SH-SY5Y (cell line): ENCODE measurements around the gene MYO10.

Experiments
- GATA2 ChIP-seq: IDR thresholded peaks from 2 replicates; pipeline ENCODE4 v1.6.1; 2011; ENCODE audit warnings: mild to moderate bottlenecking, low read depth, low read length
- GATA3 ChIP-seq: IDR thresholded peaks from 2 replicates; pipeline ENCODE4 v1.6.1; 2011; ENCODE audit warnings: low read depth, mild to moderate bottlenecking, low read length, moderate library complexity

MYO10 gene

DNA sequence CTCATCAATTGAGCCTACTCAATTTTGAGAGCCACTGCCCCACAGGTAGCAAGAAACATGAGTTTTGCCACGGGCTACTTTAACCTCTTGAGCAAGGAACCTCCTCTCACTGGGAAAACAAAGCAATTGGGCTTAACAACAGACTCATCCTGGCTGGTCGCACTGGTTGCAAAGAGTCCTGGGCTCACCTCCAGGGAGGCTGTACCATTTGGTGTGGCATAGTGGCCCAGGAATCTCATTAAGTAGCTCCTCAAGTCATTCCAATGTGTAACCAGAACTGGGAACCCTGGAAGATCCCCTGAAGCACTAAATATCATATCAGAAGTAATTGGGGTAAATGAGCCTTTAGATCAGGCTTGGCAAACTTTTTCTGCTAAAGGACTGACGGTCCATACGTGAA, 78.5 kb downstream of the MYO10 start:
- TF ChIP-seq GATA2: no peak
- no peak for TF ChIP-seq GATA3

DNA sequence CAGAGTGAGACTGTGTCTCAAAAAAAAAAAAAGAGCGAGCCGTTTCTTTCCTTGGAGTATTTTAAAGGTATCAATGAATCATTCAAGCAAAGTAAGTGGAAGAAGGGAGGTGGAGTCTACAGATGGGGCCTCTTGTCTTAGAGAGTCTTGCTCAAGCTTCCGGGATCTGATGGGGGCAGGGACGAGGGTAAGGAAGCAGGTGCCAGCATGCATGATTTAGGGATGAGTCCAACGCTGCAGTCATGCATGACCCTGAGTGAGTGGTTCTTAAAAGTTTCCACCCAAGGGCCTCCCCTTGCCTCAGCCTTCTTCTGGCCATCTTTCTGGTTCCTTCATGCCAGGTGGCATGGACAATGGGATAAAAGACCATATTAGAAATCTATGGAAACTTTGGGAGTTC, 79.6 kb downstream of the MYO10 start:
- TF ChIP-seq GATA2 (no peak), GATA3 (no peak)

DNA sequence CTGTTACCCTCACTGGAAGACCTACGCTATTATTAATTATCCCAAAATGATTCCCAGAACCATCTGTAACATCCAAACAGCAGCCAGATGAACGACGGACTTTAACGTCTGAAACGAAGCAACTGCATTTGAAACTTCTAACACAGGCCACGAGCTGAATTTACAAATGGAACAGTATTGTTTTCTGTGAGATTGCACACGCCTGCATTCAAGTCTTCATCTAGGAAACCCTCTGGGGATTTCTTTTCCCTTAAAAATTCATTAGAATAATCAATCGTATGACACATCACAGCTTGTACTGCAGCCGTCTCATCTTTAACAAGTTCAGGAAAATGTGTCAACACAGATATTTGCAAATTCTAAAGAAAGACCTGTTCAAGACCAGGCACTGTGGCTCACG, 80.2 kb downstream of the MYO10 start:
- TF ChIP-seq GATA2 (no peak), GATA3 (no peak)

DNA sequence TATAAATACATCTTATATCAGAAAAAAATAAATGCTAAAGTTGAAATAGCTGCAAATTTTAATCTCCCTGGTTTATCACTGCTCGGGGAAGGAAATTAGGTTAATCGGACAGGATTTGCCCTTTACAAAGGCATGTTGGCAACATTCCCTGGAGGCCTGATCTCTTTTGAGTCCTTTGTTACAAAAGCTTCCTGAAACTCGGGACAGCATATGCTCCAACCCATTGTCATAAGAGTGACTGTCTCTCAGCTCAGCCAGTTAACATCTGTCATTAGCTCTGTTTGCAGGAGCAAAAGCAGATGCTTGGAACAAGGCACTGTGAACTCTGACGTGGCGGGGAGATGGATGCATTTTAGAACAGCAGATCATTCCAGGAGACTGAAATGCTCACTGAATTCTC, 80.6 kb downstream of the MYO10 start:
- TF ChIP-seq GATA3: peak; percentile 70
- peak; percentile 82 for TF ChIP-seq GATA2

DNA sequence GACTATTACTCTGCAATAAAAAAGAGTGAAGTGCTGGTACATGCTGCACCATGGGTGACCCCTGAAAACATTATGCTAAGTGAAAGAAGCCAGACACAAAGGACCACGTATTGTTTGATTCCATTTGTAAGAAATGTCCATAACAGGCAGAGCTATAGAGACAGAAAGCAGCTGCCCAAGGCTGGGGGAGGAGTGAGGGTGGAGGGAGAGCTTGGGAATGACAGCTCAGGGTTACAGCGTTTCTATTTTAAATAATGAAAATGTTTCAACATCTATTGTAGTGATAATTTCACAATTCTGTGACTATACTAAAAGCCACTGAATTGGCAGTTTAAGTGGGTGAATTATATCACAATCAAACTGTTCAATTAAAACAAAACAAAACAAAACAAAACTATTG, 81.7 kb downstream of the MYO10 start:
- TF ChIP-seq GATA3 (no peak), GATA2 (no peak)

DNA sequence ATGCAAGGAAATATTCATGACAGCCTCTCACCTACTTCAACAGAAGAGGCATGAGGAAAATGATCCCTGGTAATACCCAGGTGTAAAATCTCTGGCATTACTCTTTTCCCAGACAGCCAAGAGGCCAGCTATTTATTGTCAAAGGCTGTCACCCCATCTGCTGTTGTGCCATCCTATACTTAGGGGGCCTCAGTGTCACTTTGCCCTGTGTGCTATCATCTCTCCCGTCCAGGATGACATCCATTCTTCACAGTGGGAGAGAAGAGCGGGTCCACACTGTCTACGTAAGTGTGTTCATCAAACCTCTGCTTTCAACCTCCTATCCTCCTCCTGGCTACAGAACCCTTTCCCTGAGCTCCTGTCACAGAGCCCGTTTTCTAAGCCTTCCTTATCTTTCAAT, 82.6 kb downstream of the MYO10 start:
- TF ChIP-seq GATA2: no peak
- no peak for TF ChIP-seq GATA3

DNA sequence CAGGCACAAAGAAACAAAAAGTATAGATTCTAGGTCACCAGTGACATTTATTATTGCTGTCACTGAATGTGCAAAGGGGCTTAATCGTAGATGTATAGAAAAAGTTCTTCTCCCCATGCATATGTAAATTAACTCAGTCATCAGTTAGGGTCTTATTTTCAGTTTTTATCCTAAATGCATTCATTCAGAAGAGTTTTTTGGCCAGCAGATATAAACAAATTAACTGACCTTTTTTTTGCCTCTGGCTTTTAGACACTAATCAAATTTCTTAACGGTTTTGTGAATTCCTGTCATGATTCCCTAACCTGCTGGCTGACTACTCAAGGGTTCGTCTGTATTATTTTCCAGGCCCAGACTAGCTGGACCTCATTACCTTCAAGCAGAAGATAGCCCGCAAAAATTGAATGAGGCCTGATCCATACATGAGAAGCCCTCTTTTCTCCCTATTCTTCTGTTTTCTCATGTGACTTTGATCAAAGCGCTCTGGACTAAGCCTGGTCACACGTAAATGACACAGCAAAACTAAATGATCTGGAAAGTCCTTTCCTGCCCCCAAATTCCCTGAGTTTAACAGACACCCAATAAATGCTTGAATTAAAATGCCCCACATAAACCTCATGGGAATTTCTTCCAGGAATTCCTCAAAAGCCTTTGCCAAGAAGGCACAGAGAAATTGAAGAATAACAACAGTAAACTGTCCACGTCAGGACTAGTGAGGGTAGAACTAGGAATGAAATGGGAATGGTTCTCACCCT, 83.7 kb downstream of the MYO10 start:
- TF ChIP-seq GATA2: no peak
- TF ChIP-seq GATA3: no peak

DNA sequence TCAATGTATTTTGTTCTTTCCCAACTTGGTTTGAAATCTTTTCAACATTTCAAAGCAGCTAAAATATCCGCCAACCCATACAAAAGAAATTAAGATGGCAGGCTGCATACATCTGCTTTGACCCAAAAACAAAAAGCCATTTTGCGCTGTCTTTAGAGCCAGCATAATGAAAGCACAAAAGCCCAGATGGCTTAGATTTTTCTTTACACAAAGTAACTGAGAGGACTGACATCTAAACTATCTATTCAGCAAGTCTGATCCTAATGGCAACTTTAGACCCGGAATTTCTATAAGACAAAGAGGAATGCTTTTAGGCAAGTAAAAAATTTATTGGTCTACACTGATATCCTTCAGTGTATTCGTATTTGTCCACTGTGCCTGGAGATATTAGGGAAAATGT, 86.3 kb downstream of the MYO10 start:
- no peak for TF ChIP-seq GATA2
- no peak for TF ChIP-seq GATA3

DNA sequence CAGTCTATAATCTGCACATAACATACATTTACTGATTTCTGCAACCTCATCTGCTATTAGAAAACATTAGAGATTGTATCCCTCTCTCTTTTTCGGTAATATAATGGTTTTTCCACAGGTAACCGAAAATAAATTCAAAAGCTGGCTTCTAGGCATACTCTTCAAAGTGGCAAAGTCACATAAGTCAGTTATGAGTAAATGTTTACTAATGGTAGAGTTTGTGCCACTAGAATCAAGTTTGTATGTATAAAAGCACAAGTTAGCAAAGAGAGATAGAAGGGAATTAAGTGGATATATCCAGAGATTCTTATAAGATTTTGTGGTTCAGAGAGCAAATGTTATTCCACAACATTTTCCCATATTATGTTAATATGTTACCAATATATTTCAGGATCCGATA, 86.9 kb downstream of the MYO10 start:
- TF ChIP-seq GATA3 (no peak), GATA2 (no peak)

DNA sequence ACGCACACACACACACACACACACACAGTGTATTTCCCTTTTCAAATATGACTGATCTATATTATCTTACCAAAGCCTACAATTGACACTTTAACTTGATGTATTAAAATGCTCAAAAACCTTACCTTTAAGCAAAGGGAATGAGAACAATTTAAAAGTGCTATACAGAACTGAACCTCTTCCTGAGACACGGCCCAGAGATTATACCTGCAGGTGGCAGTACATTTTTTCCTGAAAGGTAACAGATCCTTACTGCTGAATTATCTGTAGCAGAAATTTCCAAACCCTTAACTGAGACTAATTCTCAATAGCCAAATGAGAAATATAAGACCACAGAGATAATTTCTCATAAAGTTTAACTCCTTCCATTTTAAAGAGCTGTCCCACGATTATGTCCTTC, 91.1 kb downstream of the MYO10 start:
- no peak for TF ChIP-seq GATA3

DNA sequence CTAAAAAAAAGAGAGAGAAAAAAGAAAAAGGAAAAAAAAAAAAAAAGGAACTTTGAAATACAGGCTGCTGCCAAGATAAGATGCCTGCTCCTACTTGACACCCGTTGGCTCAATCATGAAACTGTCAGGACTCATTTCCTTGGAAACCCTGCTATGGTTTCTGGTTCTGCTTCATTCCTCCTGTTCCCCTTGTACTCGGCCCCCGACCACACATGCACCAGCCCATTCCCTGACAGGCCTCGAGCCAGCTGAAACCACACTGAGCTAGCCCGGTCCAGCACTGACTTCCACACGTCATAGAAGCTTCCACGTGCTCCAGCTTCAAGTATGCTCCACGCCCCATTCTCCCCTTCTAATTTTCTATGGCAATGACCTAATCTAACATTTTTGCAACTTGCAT, 93.2 kb downstream of the MYO10 start:
- no peak for TF ChIP-seq GATA2

DNA sequence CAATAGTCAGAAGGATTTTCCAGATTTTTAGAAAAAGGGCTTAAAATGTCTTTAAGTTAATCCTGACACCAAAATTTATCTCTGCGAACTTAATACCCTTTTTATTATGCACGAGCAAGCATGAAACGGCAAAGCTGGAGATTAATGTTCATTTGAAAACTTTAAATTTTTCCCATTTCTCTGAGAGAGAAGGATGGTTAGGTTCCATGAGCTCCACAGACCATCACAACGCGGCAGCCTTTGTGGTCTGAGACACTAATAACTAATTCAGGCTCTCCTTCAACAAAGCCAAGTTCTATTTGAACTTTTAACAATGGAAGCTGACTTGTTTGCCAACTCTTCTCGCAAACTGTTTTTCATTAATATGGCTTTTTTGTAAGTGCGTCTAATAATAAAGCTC, 94.7 kb downstream of the MYO10 start:
- TF ChIP-seq GATA3 (no peak), GATA2 (no peak)

DNA sequence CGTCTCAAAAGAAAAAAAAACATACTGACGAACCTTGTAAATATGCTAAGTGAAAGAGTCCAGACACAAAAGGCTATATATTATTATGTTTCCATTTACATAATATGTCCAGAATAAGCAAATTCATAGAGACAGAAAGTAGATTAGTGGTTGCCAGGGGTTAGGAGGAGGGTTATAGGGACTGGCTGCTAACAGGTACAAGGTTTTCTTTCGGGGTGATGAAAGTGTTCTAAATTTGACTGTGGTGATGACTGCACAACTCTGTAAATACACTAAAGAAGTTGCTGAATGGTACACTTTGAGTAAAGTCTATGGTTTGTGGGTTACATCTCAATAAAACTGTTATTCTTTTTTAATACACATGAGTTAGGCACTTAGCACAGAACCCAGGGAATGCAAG, 98.8 kb downstream of the MYO10 start:
- TF ChIP-seq GATA2: no peak
- no peak for TF ChIP-seq GATA3

DNA sequence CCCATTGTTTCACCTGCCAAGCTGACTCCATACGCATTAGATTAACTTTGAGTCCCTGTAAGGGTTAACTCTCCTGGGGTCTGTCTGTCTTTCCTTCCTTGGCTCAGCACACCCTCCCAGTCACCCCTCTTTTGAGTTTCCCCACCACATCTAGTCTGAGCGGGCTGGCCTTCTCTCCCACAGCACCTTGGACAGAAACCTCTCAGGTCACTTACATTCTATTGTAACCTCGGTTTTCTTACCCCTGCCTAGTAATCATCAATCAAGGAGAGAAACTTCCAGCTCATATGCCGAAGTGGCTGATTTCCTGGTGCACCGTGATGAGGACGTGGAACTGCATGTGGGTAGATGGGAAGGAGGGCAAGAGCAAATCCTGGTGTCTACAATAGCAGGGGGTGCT, 102.1 kb downstream of the MYO10 start:
- TF ChIP-seq GATA3 (no peak), GATA2 (no peak)

DNA sequence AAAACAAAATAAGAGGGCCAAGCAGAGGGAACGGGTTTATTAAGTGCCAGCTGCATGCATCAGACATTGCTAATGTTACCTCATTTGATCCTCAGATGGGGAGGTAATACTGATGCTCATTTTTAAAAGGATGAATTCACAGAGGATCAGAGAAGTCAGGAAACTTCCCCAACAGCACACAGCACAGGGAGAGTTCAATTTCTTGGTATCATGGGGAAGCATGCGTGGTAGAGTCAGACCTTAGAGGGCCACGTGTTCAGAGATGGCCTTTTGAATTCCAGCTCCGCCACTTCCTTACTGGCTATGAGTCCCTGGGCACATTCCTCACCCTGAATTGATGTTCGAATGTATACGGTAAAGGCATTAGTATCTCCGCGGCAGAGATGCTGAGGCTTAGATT, 108.3 kb downstream of the MYO10 start:
- TF ChIP-seq GATA3 (no peak), GATA2 (no peak)

DNA sequence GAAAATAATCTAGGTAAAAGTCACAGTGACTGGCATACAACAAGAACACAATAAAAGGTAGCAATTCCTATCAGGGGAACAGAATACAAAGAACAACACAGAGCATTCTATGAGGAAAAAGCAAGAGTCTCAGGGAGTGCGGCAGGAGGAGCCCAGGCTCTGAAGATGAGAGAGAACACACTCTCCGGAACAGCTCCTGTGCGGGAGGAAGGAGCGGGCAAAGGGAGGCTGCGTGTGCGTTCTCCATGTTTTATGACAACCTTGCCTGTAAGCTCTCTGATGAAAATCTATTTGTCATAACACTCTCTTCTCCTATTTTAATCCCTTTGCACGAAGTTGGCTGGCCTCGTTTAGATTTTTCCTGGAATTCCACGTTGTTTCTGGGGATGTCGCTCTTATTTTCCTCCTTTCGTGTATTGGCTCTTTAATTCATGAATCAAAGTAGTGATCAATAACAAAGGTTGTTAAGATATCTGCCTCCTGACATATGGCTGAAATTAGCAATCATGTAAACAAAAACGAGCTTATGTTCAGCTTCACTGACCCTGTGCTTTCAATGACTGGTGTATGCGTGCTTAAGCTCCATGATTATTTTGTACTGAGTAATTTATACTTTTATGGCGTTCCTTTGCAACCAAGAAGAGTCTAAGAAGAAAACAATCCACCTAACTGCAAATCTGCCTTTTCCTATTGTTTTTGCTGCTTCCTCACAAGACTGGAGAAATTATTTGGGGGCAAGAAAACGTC, 109.5 kb downstream of the MYO10 start:
- TF ChIP-seq GATA3 (no peak), GATA2 (no peak)
